Keratinocyte (primary cell): ENCODE results near the gene OR2T2. TPM values are rescaled to one million over a fixed set of nuclear protein-coding genes. Genes with fewer than 3 reads are reported as not detected.
"Not testable (repeated sequence)": the region's sequence is repeated elsewhere in the genome, so short reads cannot be mapped to it uniquely, and the experiment has no call there.

Experiments
- DNase-seq: peaks from one replicate; pipeline ENCODE4 v3.0.0-alpha.2; 2011; ENCODE audit warnings: low read depth, missing footprints, low spot score
- FAIRE-seq: peaks from 2 replicates; lab custom pipeline; 2011; peaks lifted over from hg19 to GRCh38; lab: Jason Lieb, UNC
- H2AFZ ChIP-seq: 2 replicates; pipeline ENCODE4 v1.6.0; 2012; ENCODE audit warnings: low read length, control low read depth, inconsistent platforms; ENCODE audit not compliant: control insufficient read depth
- H3K27ac ChIP-seq: 2 replicates; pipeline ENCODE4 v1.5.1; 2011; ENCODE audit warnings: low read length; ENCODE audit not compliant: control insufficient read depth, insufficient read depth
- H3K27me3 ChIP-seq: 3 replicates; pipeline ENCODE4 v1.6.0; 2011; ENCODE audit warnings: low read length; ENCODE audit not compliant: control insufficient read depth, insufficient read depth; ENCODE audit errors: extremely low read depth
- H3K36me3 ChIP-seq, 2 experiments: 2 replicates in 1 of 2; 3 replicates in 1 of 2; pipeline ENCODE4 v1.5.1; 2011; ENCODE audit warnings: low read length in 2 of 2, mild to moderate bottlenecking in 1 of 2; ENCODE audit not compliant: control insufficient read depth in 2 of 2, insufficient read depth in 2 of 2; ENCODE audit errors: extremely low read depth in 1 of 2
- H3K4me1 ChIP-seq: 3 replicates; pipeline ENCODE4 v1.5.1; 2011; ENCODE audit warnings: low read length; ENCODE audit not compliant: control insufficient read depth, insufficient read depth; ENCODE audit errors: extremely low read depth
- H3K4me2 ChIP-seq: 3 replicates; pipeline ENCODE4 v1.6.0; 2011; ENCODE audit warnings: low read depth, low read length; ENCODE audit not compliant: control insufficient read depth, insufficient read depth; ENCODE audit errors: extremely low read depth
- H3K4me3 ChIP-seq, 3 experiments: fragments of 200-600 bp in 1 of 3; sonication (generic) in 1 of 3; 2 replicates in 2 of 3; 3 replicates in 1 of 3; pipeline ENCODE4 v1.5.1; 2011 to 2016; ENCODE audit warnings: low read length in 3 of 3, mild to moderate bottlenecking in 3 of 3, control low read depth in 2 of 3, inconsistent platforms in 1 of 3, low read depth in 1 of 3, mixed read lengths in 1 of 3, mixed run types in 1 of 3, moderate library complexity in 1 of 3; ENCODE audit not compliant: control insufficient read depth in 2 of 3, insufficient read depth in 2 of 3; ENCODE audit errors: extremely low read depth in 1 of 3
- H3K79me2 ChIP-seq: 2 replicates; pipeline ENCODE4 v1.6.0; 2012; ENCODE audit warnings: low read length; ENCODE audit not compliant: control insufficient read depth, insufficient read depth
- H3K9ac ChIP-seq: 3 replicates; pipeline ENCODE4 v1.6.0; 2011; ENCODE audit warnings: low read length; ENCODE audit not compliant: control insufficient read depth, insufficient read depth; ENCODE audit errors: extremely low read depth
- H3K9me1 ChIP-seq: 3 replicates; pipeline ENCODE4 v1.6.0; 2011; ENCODE audit warnings: low read length; ENCODE audit not compliant: control insufficient read depth, insufficient read depth; ENCODE audit errors: extremely low read depth
- H3K9me3 ChIP-seq: 2 replicates; pipeline ENCODE4 v1.5.1; 2012; ENCODE audit warnings: low read depth, low read length; ENCODE audit not compliant: control insufficient read depth
- H4K20me1 ChIP-seq: 3 replicates; pipeline ENCODE4 v1.6.0; 2011; ENCODE audit warnings: low read length; ENCODE audit not compliant: control insufficient read depth, insufficient read depth; ENCODE audit errors: extremely low read depth
- dilution Hi-C: fragments of 300-500 bp; cut with MboI; formaldehyde crosslinking; loops from one replicate; pipeline ENCODE4 v1.7.0; 2020; ENCODE audit warnings: low sequenced_read_pairs; ENCODE audit not compliant: extremely low pct_ligation_motif_present
- polyA plus RNA-seq, 5 experiments: library from polyadenylated mRNA; depleted of rRNA in 3 of 5; stranded (reverse) in 3 of 5; stranded (forward) in 1 of 5; unstranded in 1 of 5; fragments of >200 nt; gene quantifications; 1 replicate in 1 of 5; 2 replicates in 3 of 5; 3 replicates in 1 of 5; pipeline versions ENCODE4 v1.2.1 to v1.2.3, GENCODE V29; 2011 to 2012; ENCODE audit warnings: missing spikeins in 2 of 5, low read depth in 1 of 5, low replicate concordance in 1 of 5

OR2T2 gene
- polyA plus RNA-seq, 1 donor (not counting 4 experiments of a cell fraction or from before 2014, with no cell fraction given): not detected

- H3K9ac ChIP-seq, H3K79me2 ChIP-seq, H3K27me3 ChIP-seq, H3K4me3 ChIP-seq, H3K36me3 ChIP-seq, H2AFZ ChIP-seq, H3K4me1 ChIP-seq, dilution Hi-C loops, H4K20me1 ChIP-seq, H3K4me2 ChIP-seq, FAIRE-seq, DNase-seq, H3K9me1 ChIP-seq, H3K9me3 ChIP-seq, H3K27ac ChIP-seq: not testable (repeated sequence)
These were observed 13.2 kb upstream of the OR2T2 start for GRCh38 chr1:248432201-248432600.

DNA sequence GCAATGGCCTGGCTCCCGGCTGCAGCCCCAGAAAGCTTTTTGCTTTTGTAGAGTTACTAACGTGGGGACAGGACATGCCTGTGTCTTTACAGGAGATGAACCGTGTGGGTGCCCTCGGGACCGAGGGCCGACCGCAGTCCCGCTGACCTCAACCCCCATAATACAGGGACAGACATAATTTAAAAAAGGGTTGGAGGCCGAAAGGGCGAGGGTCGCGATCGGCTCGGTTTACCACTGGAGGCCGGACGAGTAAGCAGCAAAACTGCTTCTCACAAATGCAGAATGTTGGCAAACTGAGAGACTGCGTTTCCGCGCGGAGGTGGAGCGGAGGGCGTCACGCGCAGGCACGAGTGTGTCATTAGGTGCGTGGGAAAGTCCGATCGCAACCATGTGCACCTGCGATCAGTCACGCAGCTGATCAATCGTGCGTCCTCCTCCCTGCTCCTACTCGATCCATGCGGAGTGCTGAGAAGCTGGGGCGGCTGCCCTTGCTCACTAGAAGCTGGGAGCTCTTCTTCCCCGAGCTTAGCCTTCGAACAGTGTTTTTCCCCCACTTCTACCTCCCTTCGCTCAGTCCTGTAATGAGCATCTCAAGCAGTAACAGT is 11.5 kb upstream of the OR2T2 start:
- H3K9me1 ChIP-seq, H2AFZ ChIP-seq, H4K20me1 ChIP-seq, dilution Hi-C loops, H3K4me3 ChIP-seq, H3K9me3 ChIP-seq, H3K9ac ChIP-seq, H3K27ac ChIP-seq, FAIRE-seq, H3K4me1 ChIP-seq, H3K4me2 ChIP-seq, H3K79me2 ChIP-seq, H3K36me3 ChIP-seq, H3K27me3 ChIP-seq, DNase-seq: not testable (repeated sequence)

GRCh38 chr1:248434913-248435312 is 10.5 kb upstream of the OR2T2 start:
- H3K79me2 ChIP-seq, H3K27ac ChIP-seq, FAIRE-seq, H3K9me1 ChIP-seq, H4K20me1 ChIP-seq, H3K27me3 ChIP-seq, DNase-seq, H3K9me3 ChIP-seq, H3K4me3 ChIP-seq, H3K4me1 ChIP-seq, H3K4me2 ChIP-seq, H3K9ac ChIP-seq, dilution Hi-C loops, H2AFZ ChIP-seq, H3K36me3 ChIP-seq: not testable (repeated sequence)

GRCh38 chr1:248436303-248436702 is 9.1 kb upstream of the OR2T2 start:
- H3K4me3 ChIP-seq, H3K9me1 ChIP-seq, H3K36me3 ChIP-seq, H3K9ac ChIP-seq, H3K9me3 ChIP-seq, H3K4me1 ChIP-seq, H3K27me3 ChIP-seq, H3K79me2 ChIP-seq, FAIRE-seq, H2AFZ ChIP-seq, dilution Hi-C loops, H4K20me1 ChIP-seq, H3K27ac ChIP-seq, H3K4me2 ChIP-seq, DNase-seq: not testable (repeated sequence)

- not testable (repeated sequence) for H2AFZ ChIP-seq, H3K27ac ChIP-seq
These were observed 6.8 kb upstream of the OR2T2 start for GRCh38 chr1:248438668-248439067.

More at GRCh38 chr1:248438668-248439067, 6.8 kb upstream of the OR2T2 start:
- H3K9ac ChIP-seq, H3K9me1 ChIP-seq, H3K36me3 ChIP-seq, H3K4me3 ChIP-seq, H3K79me2 ChIP-seq, DNase-seq, H3K27me3 ChIP-seq, FAIRE-seq, H3K9me3 ChIP-seq, H4K20me1 ChIP-seq, H3K4me2 ChIP-seq, dilution Hi-C loops, H3K4me1 ChIP-seq: not testable (repeated sequence)
